Measurements from ENCODE around the gene AP3S1. TPM values are rescaled to one million over a fixed set of nuclear protein-coding genes. Genes with fewer than 3 reads are reported as not detected.
"Not testable (repeated sequence)": the region's sequence is repeated elsewhere in the genome, so short reads cannot be mapped to it uniquely, and the experiment has no call there.

Gene AP3S1
- total RNA-seq, 1 donor from 2014 or later, result 131 TPM

DNA sequence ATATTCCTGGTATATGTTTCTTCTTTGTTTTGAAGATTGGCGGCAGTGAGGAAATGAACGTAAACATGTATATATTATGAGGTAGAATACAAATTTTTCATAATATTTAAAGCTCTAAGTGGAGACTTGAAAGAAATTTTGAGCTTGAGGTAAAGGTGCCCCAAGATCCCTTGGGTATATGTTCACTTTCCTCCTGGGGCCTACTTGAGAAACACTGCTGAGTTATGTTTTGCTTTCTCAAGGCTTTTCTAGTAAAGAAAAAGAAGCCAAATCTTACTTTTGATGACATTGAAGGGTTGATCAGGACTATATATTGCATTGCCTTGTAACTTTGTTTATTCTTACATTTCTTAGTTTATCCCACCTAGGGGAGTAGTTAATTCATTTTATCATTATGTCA, 30.7 kb downstream of the AP3S1 start:
- no peaks in the 10 kb centered on the region for H3K27me3 Mint-ChIP-seq (ENCODE audit: unreplicated experiment)
- peaks cover 4% of the 10 kb centered on the region for H3K4me1 Mint-ChIP-seq (ENCODE audit: low read depth, unreplicated experiment)
- H3K36me3 Mint-ChIP-seq (ENCODE audit: unreplicated experiment), result no peaks in the 10 kb centered on the region
- TF ChIP-seq, protein P1, sequence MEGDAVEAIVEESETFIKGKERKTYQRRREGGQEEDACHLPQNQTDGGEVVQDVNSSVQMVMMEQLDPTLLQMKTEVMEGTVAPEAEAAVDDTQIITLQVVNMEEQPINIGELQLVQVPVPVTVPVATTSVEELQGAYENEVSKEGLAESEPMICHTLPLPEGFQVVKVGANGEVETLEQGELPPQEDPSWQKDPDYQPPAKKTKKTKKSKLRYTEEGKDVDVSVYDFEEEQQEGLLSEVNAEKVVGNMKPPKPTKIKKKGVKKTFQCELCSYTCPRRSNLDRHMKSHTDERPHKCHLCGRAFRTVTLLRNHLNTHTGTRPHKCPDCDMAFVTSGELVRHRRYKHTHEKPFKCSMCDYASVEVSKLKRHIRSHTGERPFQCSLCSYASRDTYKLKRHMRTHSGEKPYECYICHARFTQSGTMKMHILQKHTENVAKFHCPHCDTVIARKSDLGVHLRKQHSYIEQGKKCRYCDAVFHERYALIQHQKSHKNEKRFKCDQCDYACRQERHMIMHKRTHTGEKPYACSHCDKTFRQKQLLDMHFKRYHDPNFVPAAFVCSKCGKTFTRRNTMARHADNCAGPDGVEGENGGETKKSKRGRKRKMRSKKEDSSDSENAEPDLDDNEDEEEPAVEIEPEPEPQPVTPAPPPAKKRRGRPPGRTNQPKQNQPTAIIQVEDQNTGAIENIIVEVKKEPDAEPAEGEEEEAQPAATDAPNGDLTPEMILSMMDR (IDR thresholded peaks at IDR 0.05; ENCODE audit: partially characterized antibody, unreplicated experiment), result no peak
- no peak overlapping the region for H3K4me3 Mint-ChIP-seq (ENCODE audit: unreplicated experiment)
- DNase-seq, result no peak
- no peaks in the 10 kb centered on the region for H3K9me3 Mint-ChIP-seq (ENCODE audit: unreplicated experiment)
- no peak overlapping the region for H3K27ac Mint-ChIP-seq (ENCODE audit: unreplicated experiment)

DNA sequence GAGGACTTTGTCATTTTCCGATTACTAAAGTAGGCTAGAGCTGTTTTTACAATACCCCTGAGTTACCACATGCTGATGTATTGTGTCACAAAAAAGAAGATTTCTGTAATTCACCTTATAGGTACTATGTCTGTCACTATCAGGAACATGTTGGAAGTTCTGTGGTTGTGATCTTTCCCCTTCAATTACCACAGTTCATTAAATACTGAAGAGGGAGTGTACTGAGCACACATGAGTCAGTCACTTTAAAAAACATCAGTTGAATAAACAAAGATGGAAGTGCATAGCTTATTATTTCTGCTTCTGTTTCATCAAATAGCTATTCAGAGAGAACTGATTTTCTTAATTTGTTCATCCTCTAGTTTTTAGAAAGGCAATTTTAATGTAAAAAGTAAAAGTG, 31.7 kb downstream of the AP3S1 start:
- TF ChIP-seq, protein P1 (IDR thresholded peaks at IDR 0.05; ENCODE audit: partially characterized antibody, unreplicated experiment), result no peak
- Mint-ChIP-seq H3K27me3 (ENCODE audit: unreplicated experiment) (no peaks in the 10 kb centered on the region), H3K4me1 (ENCODE audit: low read depth, unreplicated experiment) (peaks cover 4% of the 10 kb centered on the region), H3K27ac (ENCODE audit: unreplicated experiment) (no peak overlapping the region), H3K9me3 (ENCODE audit: unreplicated experiment) (no peaks in the 10 kb centered on the region), H3K4me3 (ENCODE audit: unreplicated experiment) (no peak overlapping the region), H3K36me3 (ENCODE audit: unreplicated experiment) (no peaks in the 10 kb centered on the region)
- no peak for DNase-seq

DNA sequence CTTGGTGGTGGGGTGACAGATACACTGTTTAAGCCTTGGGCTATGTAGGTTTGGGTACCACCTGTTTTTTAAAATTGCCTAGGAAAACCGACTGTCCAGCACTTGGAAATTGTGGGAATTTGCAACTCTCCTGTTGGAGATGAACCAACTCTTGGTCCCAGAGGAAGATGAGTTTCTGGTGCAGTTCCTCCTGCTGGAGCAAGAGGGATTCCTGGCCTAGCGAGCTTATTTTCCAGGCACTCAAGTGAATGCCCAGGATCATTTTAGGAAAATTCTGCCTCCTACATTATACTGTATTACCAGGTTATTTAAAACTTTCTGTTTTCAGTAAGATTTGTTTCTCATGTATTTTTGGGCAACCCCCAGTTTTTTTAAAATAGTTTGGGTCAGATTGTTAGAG, 33.7 kb downstream of the AP3S1 start:
- no peaks in the 10 kb centered on the region for H3K9me3 Mint-ChIP-seq (ENCODE audit: unreplicated experiment)
- no peak overlapping the region for H3K27ac Mint-ChIP-seq (ENCODE audit: unreplicated experiment)
- no peak overlapping the region for H3K4me3 Mint-ChIP-seq (ENCODE audit: unreplicated experiment)
- H3K27me3 Mint-ChIP-seq (ENCODE audit: unreplicated experiment), result no peaks in the 10 kb centered on the region
- no peak for DNase-seq
- peaks cover 10% of the 10 kb centered on the region for H3K36me3 Mint-ChIP-seq (ENCODE audit: unreplicated experiment)
- peaks cover 3% of the 10 kb centered on the region for H3K4me1 Mint-ChIP-seq (ENCODE audit: low read depth, unreplicated experiment)
- TF ChIP-seq, protein P1 (IDR thresholded peaks at IDR 0.05; ENCODE audit: partially characterized antibody, unreplicated experiment), result no peak

DNA sequence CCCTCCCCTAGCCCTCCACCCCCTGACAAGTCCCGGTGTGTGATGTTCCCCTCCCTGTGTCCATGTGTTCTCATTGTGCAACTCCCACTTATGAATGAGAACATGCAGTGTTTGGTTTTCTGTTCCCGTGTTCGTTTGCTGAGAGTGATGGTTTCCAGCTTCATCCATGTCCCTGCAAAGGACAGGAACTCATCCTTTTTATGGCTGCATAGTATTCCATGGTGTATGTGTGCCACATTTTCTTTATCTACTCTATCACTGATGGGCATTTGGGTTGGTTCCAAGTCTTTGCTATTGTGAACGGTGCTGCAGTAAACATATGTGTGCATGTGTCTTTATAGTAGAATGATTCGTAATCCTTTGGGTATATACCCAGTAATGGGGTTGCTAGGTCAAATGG, 35.6 kb downstream of the AP3S1 start:
- not testable (repeated sequence) for DNase-seq; H3K27ac Mint-ChIP-seq (ENCODE audit: unreplicated experiment); H3K4me3 Mint-ChIP-seq (ENCODE audit: unreplicated experiment); H3K9me3 Mint-ChIP-seq (ENCODE audit: unreplicated experiment); H3K27me3 Mint-ChIP-seq (ENCODE audit: unreplicated experiment); H3K4me1 Mint-ChIP-seq (ENCODE audit: low read depth, unreplicated experiment)
- H3K36me3 Mint-ChIP-seq (ENCODE audit: unreplicated experiment), result peaks cover 13% of the 10 kb centered on the region

DNA sequence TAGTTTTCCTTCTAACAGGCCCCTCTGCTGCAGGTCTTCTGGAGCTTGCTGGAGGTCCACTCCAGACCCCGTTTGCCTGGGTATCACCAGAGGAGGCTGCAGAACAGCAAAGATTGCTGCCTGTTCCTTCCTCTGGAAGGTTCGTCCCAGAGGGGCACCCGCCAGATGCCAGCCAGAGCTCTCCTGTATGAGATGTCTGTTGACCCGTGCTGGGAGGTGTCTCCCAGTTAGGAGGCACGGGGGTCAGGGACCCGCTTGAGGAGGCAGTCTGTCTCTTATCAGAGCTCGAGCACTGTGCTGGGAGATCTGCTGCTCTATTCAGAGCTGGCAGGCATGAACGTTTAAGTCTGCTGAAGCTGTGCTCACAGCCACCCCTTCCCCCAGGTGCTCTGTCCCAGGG, 40.7 kb downstream of the AP3S1 start:
- not testable (repeated sequence) for H3K27ac Mint-ChIP-seq (ENCODE audit: unreplicated experiment); H3K4me1 Mint-ChIP-seq (ENCODE audit: low read depth, unreplicated experiment); DNase-seq; H3K27me3 Mint-ChIP-seq (ENCODE audit: unreplicated experiment); H3K9me3 Mint-ChIP-seq (ENCODE audit: unreplicated experiment); H3K4me3 Mint-ChIP-seq (ENCODE audit: unreplicated experiment)
- H3K36me3 Mint-ChIP-seq (ENCODE audit: unreplicated experiment), result peaks cover 13% of the 10 kb centered on the region

- Mint-ChIP-seq H3K27me3 (ENCODE audit: unreplicated experiment) (peaks cover 2% of the 10 kb centered on the region), H3K9me3 (ENCODE audit: unreplicated experiment) (peaks cover 2% of the 10 kb centered on the region), H3K4me3 (ENCODE audit: unreplicated experiment) (no peak overlapping the region), H3K36me3 (ENCODE audit: unreplicated experiment) (peaks cover 9% of the 10 kb centered on the region), H3K27ac (ENCODE audit: unreplicated experiment) (no peak overlapping the region), H3K4me1 (ENCODE audit: low read depth, unreplicated experiment) (no peaks in the 10 kb centered on the region)
- TF ChIP-seq, protein P1 (IDR thresholded peaks at IDR 0.05; ENCODE audit: partially characterized antibody, unreplicated experiment), result no peak
- no peak for DNase-seq
Observed at GRCh38 chr5:115884704-115885103, 43.0 kb downstream of the AP3S1 start.

- H3K36me3 Mint-ChIP-seq (ENCODE audit: unreplicated experiment); DNase-seq; H3K27ac Mint-ChIP-seq (ENCODE audit: unreplicated experiment); H3K27me3 Mint-ChIP-seq (ENCODE audit: unreplicated experiment); H3K4me1 Mint-ChIP-seq (ENCODE audit: low read depth, unreplicated experiment); H3K9me3 Mint-ChIP-seq (ENCODE audit: unreplicated experiment); H3K4me3 Mint-ChIP-seq (ENCODE audit: unreplicated experiment): not testable (repeated sequence)
Observed at GRCh38 chr5:115885208-115885607, 43.5 kb downstream of the AP3S1 start.

All from glutamatergic neuron (in vitro differentiated cells).